Liver (tissue), 9 donors: ENCODE measurements around the gene TUBB4B. TPM values are rescaled to one million over a fixed set of nuclear protein-coding genes. Genes with fewer than 3 reads are reported as not detected.

Source experiments
- DNase-seq: peaks from one replicate; pipeline ENCODE4 v3.0.0-alpha.2; 2017; ENCODE audit warnings: low spot score
- H3K27ac ChIP-seq, 2 donors: one replicate each; pipeline ENCODE4 v1.7.0; 2013; ENCODE audit warnings: inconsistent platforms in 2 of 2, low read length in 2 of 2, control low read depth in 1 of 2, low read depth in 1 of 2, mild to moderate bottlenecking in 1 of 2
- H3K27me3 ChIP-seq, 4 donors: one replicate each; pipeline versions ENCODE4 v1.6.1 to v1.7.0; 2013; ENCODE audit warnings: low read length in 3 of 4, inconsistent platforms in 1 of 4, mild to moderate bottlenecking in 1 of 4, moderate library complexity in 1 of 4; ENCODE audit not compliant: control insufficient read depth in 4 of 4, insufficient read depth in 4 of 4
- H3K36me3 ChIP-seq, 4 donors: one replicate each; pipeline versions ENCODE4 v1.6.1 to v1.7.0; 2013; ENCODE audit warnings: low read length in 3 of 4, mild to moderate bottlenecking in 3 of 4, low read depth in 1 of 4, moderate library complexity in 1 of 4; ENCODE audit not compliant: control insufficient read depth in 4 of 4, insufficient read depth in 3 of 4
- H3K4me1 ChIP-seq, 4 donors: one replicate each; pipeline versions ENCODE4 v1.6.1 to v1.7.0; 2013; ENCODE audit warnings: low read length in 3 of 4, mild to moderate bottlenecking in 3 of 4, moderate library complexity in 1 of 4; ENCODE audit not compliant: control insufficient read depth in 4 of 4, insufficient read depth in 4 of 4
- H3K4me3 ChIP-seq, 3 donors: one replicate each; pipeline versions ENCODE4 v1.6.1 to v1.7.0; 2013; ENCODE audit warnings: low read length in 3 of 3, control low read depth in 1 of 3, low read depth in 1 of 3, mild to moderate bottlenecking in 1 of 3
- H3K9ac ChIP-seq, 2 donors: one replicate each; pipeline ENCODE4 v1.7.0; 2013; ENCODE audit warnings: low read length in 2 of 2, mild to moderate bottlenecking in 2 of 2, moderate library complexity in 2 of 2, control low read depth in 1 of 2, low read depth in 1 of 2
- H3K9me3 ChIP-seq, 4 donors: one replicate each; pipeline versions ENCODE4 v1.6.1 to v1.7.0; 2013; ENCODE audit warnings: low read length in 3 of 4; ENCODE audit not compliant: control insufficient read depth in 4 of 4
- EGR1 ChIP-seq, 2 donors: IDR thresholded peaks; 2 replicates each; pipeline ENCODE4 v1.6.1; 2016 to 2018; ENCODE audit warnings: antibody characterized with exemption in 2 of 2, low read depth in 2 of 2
- FOXA1 ChIP-seq: IDR thresholded peaks from 2 replicates; pipeline ENCODE4 v1.6.1; 2016; ENCODE audit warnings: antibody characterized with exemption
- FOXA2 ChIP-seq: IDR thresholded peaks from 2 replicates; pipeline ENCODE4 v1.6.1; 2016; ENCODE audit warnings: antibody characterized with exemption
- GABPA ChIP-seq, 2 donors: IDR thresholded peaks in 1 of 2; conservative IDR thresholded peaks in 1 of 2; 2 replicates each; pipeline ENCODE4 v1.6.1; 2016; ENCODE audit warnings: antibody characterized with exemption in 2 of 2, mild to moderate bottlenecking in 1 of 2, moderate library complexity in 1 of 2
- HNF4A ChIP-seq, 2 donors: conservative IDR thresholded peaks; 2 replicates each; pipeline ENCODE4 v1.6.1; 2016; ENCODE audit warnings: antibody characterized with exemption in 2 of 2, mild to moderate bottlenecking in 2 of 2
- HNF4G ChIP-seq: IDR thresholded peaks from 2 replicates; pipeline ENCODE4 v1.6.1; 2016; ENCODE audit warnings: antibody characterized with exemption
- JUND ChIP-seq, 2 donors: IDR thresholded peaks; 2 replicates each; pipeline ENCODE4 v1.6.1; 2016; ENCODE audit warnings: antibody characterized with exemption in 2 of 2
- NR2F2 ChIP-seq: IDR thresholded peaks from 2 replicates; pipeline ENCODE4 v1.6.1; 2016; ENCODE audit warnings: antibody characterized with exemption
- RAD21 ChIP-seq, 2 donors: IDR thresholded peaks; 2 replicates each; pipeline ENCODE4 v1.6.1; 2016; ENCODE audit warnings: antibody characterized with exemption in 2 of 2, mild to moderate bottlenecking in 2 of 2
- RXRA ChIP-seq, 2 donors: IDR thresholded peaks; 2 replicates each; pipeline ENCODE4 v1.6.1; 2017 to 2018; ENCODE audit warnings: antibody characterized with exemption in 2 of 2, mild to moderate bottlenecking in 1 of 2
- SP1 ChIP-seq: IDR thresholded peaks from 2 replicates; pipeline ENCODE4 v1.6.1; 2018; ENCODE audit warnings: antibody characterized with exemption, mild to moderate bottlenecking
- TAF1 ChIP-seq: conservative IDR thresholded peaks from 2 replicates; pipeline ENCODE4 v1.6.1; 2016; ENCODE audit warnings: antibody characterized with exemption, mild to moderate bottlenecking
- YY1 ChIP-seq: IDR thresholded peaks from 2 replicates; pipeline ENCODE4 v1.6.1; 2016; ENCODE audit warnings: antibody characterized with exemption, mild to moderate bottlenecking
- WGBS: extraction: QIAGEN DNeasy Blood & Tissue Kit; methylation state at CpG from one replicate; pipeline ENCODE4 v1.1.7; 2013; 5-methylcytosine and 5-hydroxymethylcytosine counted together
- polyA plus RNA-seq, 2 donors: library from polyadenylated mRNA; stranded (reverse) in 1 of 2; unstranded in 1 of 2; fragments of 200-250 nt in 1 of 2; fragments of >200 nt in 1 of 2; fragmentation: Nextera tagmentation in 1 of 2; extraction: Ambion mirVana in 1 of 2; gene quantifications; one replicate each; pipeline versions ENCODE4 v1.2.1 to v1.2.3, GENCODE V29; 2013 to 2015
- total RNA-seq, 2 donors: library from RNA; depleted of rRNA; stranded (reverse); fragments of >200 nt; gene quantifications; one replicate each; pipeline ENCODE4 v1.2.3, GENCODE V29; 2014
- TF ChIP-seq, protein P1 (sequence below): IDR thresholded peaks from 2 replicates; pipeline ENCODE4 v1.6.1; 2016; ENCODE audit warnings: antibody characterized with exemption, mild to moderate bottlenecking
- TF ChIP-seq, protein P2 (sequence below): fragments of 150-350 bp; IDR thresholded peaks from 2 replicates; pipeline ENCODE4 v1.5.1; 2017; ENCODE audit warnings: improper control_type of control experiment, low read depth, low read length; ENCODE audit not compliant: missing input control
- TF ChIP-seq, protein P3 (sequence below): IDR thresholded peaks from 2 replicates; pipeline ENCODE4 v1.6.1; 2016; ENCODE audit warnings: antibody characterized with exemption
- TF ChIP-seq, protein P4 (sequence below): IDR thresholded peaks from 2 replicates; pipeline ENCODE4 v1.6.1; 2016; ENCODE audit warnings: antibody characterized with exemption
- TF ChIP-seq, protein P5 (sequence below): IDR thresholded peaks from 2 replicates; pipeline ENCODE4 v1.6.1; 2016; ENCODE audit warnings: antibody characterized with exemption
- donor health status: healthy.
- donor health status: healthy.
- donor health status: healthy.
- donor health status: healthy.
- donor health status: healthy.

TUBB4B gene
- total and polyA plus RNA-seq, 4 donors = 173 to 199 (median 185) TPM

DNA sequence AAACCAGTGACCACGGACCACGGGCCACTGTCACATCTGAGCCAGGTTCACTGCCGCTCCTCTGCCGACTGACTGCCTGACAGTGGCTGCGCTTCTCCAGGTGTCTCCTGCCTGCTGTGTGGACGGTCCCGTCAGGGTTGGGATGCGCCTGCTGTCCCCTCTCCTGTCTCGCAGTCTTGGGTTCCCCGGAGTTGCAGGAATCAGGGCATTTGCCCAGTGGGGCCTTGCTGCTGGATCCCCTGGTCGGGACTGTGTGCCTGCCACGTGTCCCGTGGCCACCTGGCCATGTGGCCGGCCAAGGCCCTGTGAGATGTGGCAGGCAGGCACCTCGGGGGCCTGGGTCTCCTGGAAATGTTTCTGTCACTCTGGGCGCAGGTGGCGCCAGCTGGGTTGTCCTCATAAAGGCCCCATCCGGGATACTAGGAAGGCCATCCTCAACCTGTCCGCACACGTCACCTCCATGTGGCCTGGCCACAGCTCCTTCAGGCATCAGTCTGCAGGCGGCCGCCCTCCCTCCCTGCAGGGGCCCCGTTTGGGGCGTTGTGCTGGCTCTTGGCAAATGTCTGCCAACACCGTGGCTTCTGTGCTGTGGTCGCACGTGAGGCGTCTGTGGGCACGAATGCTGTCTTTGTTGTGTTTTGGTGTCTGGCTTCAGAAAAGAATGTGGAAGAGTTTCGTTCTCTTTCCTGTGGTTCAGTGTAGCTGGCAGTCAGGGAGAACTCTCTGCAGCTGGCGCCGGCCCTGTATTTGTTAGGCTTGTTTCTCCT lies 30.0 kb downstream of the TUBB4B start:
- H3K36me3 ChIP-seq = peaks cover 0 to 14% (median 5%) of the 10 kb centered on the region in 4 donors
- WGBS = 91% methylated on average over 32 of the region's 32 CpGs

More for the DNA sequence above, 30.0 kb downstream of the TUBB4B start:
- no peak for DNase-seq
- no peak for TF ChIP-seq FOXA2
- TF ChIP-seq FOXA1 = no peak
- no peak for TF ChIP-seq YY1
- TF ChIP-seq HNF4A (conservative IDR thresholded peaks at IDR 0.05) = no peak
- TF ChIP-seq, protein P1, sequence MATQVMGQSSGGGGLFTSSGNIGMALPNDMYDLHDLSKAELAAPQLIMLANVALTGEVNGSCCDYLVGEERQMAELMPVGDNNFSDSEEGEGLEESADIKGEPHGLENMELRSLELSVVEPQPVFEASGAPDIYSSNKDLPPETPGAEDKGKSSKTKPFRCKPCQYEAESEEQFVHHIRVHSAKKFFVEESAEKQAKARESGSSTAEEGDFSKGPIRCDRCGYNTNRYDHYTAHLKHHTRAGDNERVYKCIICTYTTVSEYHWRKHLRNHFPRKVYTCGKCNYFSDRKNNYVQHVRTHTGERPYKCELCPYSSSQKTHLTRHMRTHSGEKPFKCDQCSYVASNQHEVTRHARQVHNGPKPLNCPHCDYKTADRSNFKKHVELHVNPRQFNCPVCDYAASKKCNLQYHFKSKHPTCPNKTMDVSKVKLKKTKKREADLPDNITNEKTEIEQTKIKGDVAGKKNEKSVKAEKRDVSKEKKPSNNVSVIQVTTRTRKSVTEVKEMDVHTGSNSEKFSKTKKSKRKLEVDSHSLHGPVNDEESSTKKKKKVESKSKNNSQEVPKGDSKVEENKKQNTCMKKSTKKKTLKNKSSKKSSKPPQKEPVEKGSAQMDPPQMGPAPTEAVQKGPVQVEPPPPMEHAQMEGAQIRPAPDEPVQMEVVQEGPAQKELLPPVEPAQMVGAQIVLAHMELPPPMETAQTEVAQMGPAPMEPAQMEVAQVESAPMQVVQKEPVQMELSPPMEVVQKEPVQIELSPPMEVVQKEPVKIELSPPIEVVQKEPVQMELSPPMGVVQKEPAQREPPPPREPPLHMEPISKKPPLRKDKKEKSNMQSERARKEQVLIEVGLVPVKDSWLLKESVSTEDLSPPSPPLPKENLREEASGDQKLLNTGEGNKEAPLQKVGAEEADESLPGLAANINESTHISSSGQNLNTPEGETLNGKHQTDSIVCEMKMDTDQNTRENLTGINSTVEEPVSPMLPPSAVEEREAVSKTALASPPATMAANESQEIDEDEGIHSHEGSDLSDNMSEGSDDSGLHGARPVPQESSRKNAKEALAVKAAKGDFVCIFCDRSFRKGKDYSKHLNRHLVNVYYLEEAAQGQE = no peak
- TF ChIP-seq RXRA (IDR thresholded peaks at IDR 0.05) = no peak
- no peak for TF ChIP-seq RAD21 (IDR thresholded peaks at IDR 0.05)
- TF ChIP-seq JUND (IDR thresholded peaks at IDR 0.05) = no peak
- TF ChIP-seq, protein P2, sequence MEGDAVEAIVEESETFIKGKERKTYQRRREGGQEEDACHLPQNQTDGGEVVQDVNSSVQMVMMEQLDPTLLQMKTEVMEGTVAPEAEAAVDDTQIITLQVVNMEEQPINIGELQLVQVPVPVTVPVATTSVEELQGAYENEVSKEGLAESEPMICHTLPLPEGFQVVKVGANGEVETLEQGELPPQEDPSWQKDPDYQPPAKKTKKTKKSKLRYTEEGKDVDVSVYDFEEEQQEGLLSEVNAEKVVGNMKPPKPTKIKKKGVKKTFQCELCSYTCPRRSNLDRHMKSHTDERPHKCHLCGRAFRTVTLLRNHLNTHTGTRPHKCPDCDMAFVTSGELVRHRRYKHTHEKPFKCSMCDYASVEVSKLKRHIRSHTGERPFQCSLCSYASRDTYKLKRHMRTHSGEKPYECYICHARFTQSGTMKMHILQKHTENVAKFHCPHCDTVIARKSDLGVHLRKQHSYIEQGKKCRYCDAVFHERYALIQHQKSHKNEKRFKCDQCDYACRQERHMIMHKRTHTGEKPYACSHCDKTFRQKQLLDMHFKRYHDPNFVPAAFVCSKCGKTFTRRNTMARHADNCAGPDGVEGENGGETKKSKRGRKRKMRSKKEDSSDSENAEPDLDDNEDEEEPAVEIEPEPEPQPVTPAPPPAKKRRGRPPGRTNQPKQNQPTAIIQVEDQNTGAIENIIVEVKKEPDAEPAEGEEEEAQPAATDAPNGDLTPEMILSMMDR = no peak
- no peak for TF ChIP-seq NR2F2
- TF ChIP-seq GABPA (IDR thresholded peaks at IDR 0.05 in 1 of 2, conservative IDR thresholded peaks at IDR 0.05 in 1 of 2) = no peak
- no peak for TF ChIP-seq EGR1 (IDR thresholded peaks at IDR 0.05; ENCODE audit: low read depth in 2 of 2)
- TF ChIP-seq HNF4G = no peak
- no peak for TF ChIP-seq SP1
- no peak for TF ChIP-seq TAF1
- TF ChIP-seq, protein P3, sequence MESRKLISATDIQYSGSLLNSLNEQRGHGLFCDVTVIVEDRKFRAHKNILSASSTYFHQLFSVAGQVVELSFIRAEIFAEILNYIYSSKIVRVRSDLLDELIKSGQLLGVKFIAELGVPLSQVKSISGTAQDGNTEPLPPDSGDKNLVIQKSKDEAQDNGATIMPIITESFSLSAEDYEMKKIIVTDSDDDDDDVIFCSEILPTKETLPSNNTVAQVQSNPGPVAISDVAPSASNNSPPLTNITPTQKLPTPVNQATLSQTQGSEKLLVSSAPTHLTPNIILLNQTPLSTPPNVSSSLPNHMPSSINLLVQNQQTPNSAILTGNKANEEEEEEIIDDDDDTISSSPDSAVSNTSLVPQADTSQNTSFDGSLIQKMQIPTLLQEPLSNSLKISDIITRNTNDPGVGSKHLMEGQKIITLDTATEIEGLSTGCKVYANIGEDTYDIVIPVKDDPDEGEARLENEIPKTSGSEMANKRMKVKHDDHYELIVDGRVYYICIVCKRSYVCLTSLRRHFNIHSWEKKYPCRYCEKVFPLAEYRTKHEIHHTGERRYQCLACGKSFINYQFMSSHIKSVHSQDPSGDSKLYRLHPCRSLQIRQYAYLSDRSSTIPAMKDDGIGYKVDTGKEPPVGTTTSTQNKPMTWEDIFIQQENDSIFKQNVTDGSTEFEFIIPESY = no peak
- TF ChIP-seq, protein P4, sequence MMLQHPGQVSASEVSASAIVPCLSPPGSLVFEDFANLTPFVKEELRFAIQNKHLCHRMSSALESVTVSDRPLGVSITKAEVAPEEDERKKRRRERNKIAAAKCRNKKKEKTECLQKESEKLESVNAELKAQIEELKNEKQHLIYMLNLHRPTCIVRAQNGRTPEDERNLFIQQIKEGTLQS = no peak
- TF ChIP-seq, protein P5, sequence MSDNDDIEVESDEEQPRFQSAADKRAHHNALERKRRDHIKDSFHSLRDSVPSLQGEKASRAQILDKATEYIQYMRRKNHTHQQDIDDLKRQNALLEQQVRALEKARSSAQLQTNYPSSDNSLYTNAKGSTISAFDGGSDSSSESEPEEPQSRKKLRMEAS = no peak
- no peak overlapping the region for H3K27ac ChIP-seq
- H3K4me3 ChIP-seq = no peak overlapping the region
- no peak overlapping the region for H3K9ac ChIP-seq
- H3K27me3 ChIP-seq = no peaks in the 10 kb centered on the region
- no peaks in the 10 kb centered on the region for H3K9me3 ChIP-seq
- peaks cover 9 to 53% (median 26%) of the 10 kb centered on the region in 4 donors for H3K4me1 ChIP-seq
